ENCODE measurements around the gene VMP1.

DNA sequence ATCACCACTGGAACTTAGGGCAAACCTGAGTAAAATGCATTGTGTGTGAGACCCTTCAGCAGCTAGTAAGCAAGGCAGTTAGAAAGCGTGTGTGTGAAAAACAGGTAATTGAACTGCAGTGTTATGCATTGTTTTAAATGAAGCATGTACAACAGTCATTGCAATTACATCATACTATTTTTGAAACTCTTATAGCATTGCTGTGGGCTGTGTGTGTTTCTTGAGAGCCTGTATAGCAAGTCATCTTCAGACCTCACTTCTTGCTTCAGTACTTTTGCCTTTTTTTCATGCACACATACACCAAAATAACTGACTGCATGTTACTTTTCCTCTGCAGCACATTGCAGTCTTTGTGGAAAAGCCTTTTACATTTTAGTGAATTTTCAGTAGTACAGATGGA is 19.4 kb upstream of the VMP1 start:
- TF ChIP-seq USF2 (CRISPR knock-in tag; IDR thresholded peaks at IDR 0.05) (no peak), PRDM15 (CRISPR knock-in tag; IDR thresholded peaks at IDR 0.05) (no peak), NFYB (CRISPR knock-in tag; conservative IDR thresholded peaks at IDR 0.05; ENCODE audit: low read depth) (no peak)
- TF ChIP-seq, protein P1, sequence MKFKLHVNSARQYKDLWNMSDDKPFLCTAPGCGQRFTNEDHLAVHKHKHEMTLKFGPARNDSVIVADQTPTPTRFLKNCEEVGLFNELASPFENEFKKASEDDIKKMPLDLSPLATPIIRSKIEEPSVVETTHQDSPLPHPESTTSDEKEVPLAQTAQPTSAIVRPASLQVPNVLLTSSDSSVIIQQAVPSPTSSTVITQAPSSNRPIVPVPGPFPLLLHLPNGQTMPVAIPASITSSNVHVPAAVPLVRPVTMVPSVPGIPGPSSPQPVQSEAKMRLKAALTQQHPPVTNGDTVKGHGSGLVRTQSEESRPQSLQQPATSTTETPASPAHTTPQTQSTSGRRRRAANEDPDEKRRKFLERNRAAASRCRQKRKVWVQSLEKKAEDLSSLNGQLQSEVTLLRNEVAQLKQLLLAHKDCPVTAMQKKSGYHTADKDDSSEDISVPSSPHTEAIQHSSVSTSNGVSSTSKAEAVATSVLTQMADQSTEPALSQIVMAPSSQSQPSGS (CRISPR knock-in tag; IDR thresholded peaks at IDR 0.05; ENCODE audit: borderline replicate concordance, low read depth): no peak

Data from WTC11 (cell line).